ENCODE measurements around the gene ATP2B3. TPM values are rescaled to one million over a fixed set of nuclear protein-coding genes. Genes with fewer than 3 reads are reported as not detected.

ATP2B3 gene
- polyA plus RNA-seq, 1 donor from 2014 or later: 5.3 TPM

GRCh38 chrX:153495362-153495751 lies 22.1 kb upstream of the ATP2B3 start:
- Histone ChIP-seq H3K9me3 (ENCODE audit: low read length) (no peaks in the 10 kb centered on the region), H3F3A (ENCODE audit: insufficient read depth, low read length, poor library complexity, severe bottlenecking) (no peaks in the 10 kb centered on the region), H3K4me2 (ENCODE audit: low read length) (no peak overlapping the region), H3K27me3 (ENCODE audit: insufficient read depth, low read depth, low read length) (no peaks in the 10 kb centered on the region), H3K9me2 (ENCODE audit: insufficient read depth, low read length) (no peaks in the 10 kb centered on the region), H2AFZ (ENCODE audit: low read depth, low read length) (no peak overlapping the region), H4K20me1 (ENCODE audit: insufficient read depth) (no peaks in the 10 kb centered on the region), H3K36me3 (ENCODE audit: insufficient read depth, low read length) (no peaks in the 10 kb centered on the region), H3K27ac (ENCODE audit: low read length) (no peak overlapping the region), H3K4me3 (ENCODE audit: low read length) (no peak overlapping the region), H3K9ac (ENCODE audit: low read length) (no peak overlapping the region), H3K79me2 (replicated peaks; ENCODE audit: insufficient read depth, low read length) (no peaks in the 10 kb centered on the region)
- TF ChIP-seq EZH2 (IDR thresholded peaks at IDR 0.05; ENCODE audit: borderline replicate concordance, insufficient read depth, low read length, poor library complexity, severe bottlenecking): no peak
- no peak for TF ChIP-seq MXI1 (conservative IDR thresholded peaks at IDR 0.05; ENCODE audit: poor library complexity, severe bottlenecking)
- TF ChIP-seq POLR2AphosphoS5 (IDR thresholded peaks at IDR 0.05): no peak
- no peak for TF ChIP-seq EP300 (conservative IDR thresholded peaks at IDR 0.05; ENCODE audit: poor library complexity, severe bottlenecking)

GRCh38 chrX:153495903-153496589 lies 21.4 kb upstream of the ATP2B3 start:
- Histone ChIP-seq H3K27ac (ENCODE audit: low read length) (no peak overlapping the region), H3K9ac (ENCODE audit: low read length) (no peak overlapping the region), H3K4me3 (ENCODE audit: low read length) (no peak overlapping the region)

GRCh38 chrX:153496590-153496959 lies 20.9 kb upstream of the ATP2B3 start:
- H3K36me3 ChIP-seq (ENCODE audit: insufficient read depth, low read length): no peaks in the 10 kb centered on the region
- H3K9me3 ChIP-seq (ENCODE audit: low read length): no peaks in the 10 kb centered on the region
- no peak overlapping the region for H3K27ac ChIP-seq (ENCODE audit: low read length)
- H4K20me1 ChIP-seq (ENCODE audit: insufficient read depth): no peaks in the 10 kb centered on the region
- no peaks in the 10 kb centered on the region for H3K9me2 ChIP-seq (ENCODE audit: insufficient read depth, low read length)
- H3K9ac ChIP-seq (ENCODE audit: low read length): no peak overlapping the region
- no peak overlapping the region for H2AFZ ChIP-seq (ENCODE audit: low read depth, low read length)
- H3K27me3 ChIP-seq (ENCODE audit: insufficient read depth, low read depth, low read length): no peaks in the 10 kb centered on the region
- peak; percentile 28 for TF ChIP-seq POLR2AphosphoS5 (IDR thresholded peaks at IDR 0.05)
- no peak for TF ChIP-seq REST (IDR thresholded peaks at IDR 0.05; ENCODE audit: borderline replicate concordance)
- no peaks in the 10 kb centered on the region for H3F3A ChIP-seq (ENCODE audit: insufficient read depth, low read length, poor library complexity, severe bottlenecking)
- no peaks in the 10 kb centered on the region for H3K79me2 ChIP-seq (replicated peaks; ENCODE audit: insufficient read depth, low read length)
- no peak overlapping the region for H3K4me3 ChIP-seq (ENCODE audit: low read length)
- no peak overlapping the region for H3K4me2 ChIP-seq (ENCODE audit: low read length)

More at GRCh38 chrX:153495903-153496589, 21.4 kb upstream of the ATP2B3 start:
- Histone ChIP-seq H3K9me3 (ENCODE audit: low read length) (no peaks in the 10 kb centered on the region), H3K79me2 (replicated peaks; ENCODE audit: insufficient read depth, low read length) (no peaks in the 10 kb centered on the region), H3F3A (ENCODE audit: insufficient read depth, low read length, poor library complexity, severe bottlenecking) (no peaks in the 10 kb centered on the region), H3K36me3 (ENCODE audit: insufficient read depth, low read length) (no peaks in the 10 kb centered on the region), H3K9me2 (ENCODE audit: insufficient read depth, low read length) (no peaks in the 10 kb centered on the region), H3K4me2 (ENCODE audit: low read length) (no peak overlapping the region), H4K20me1 (ENCODE audit: insufficient read depth) (no peaks in the 10 kb centered on the region), H2AFZ (ENCODE audit: low read depth, low read length) (no peak overlapping the region), H3K27me3 (ENCODE audit: insufficient read depth, low read depth, low read length) (no peaks in the 10 kb centered on the region)
- TF ChIP-seq SMC3 (conservative IDR thresholded peaks at IDR 0.05; ENCODE audit: poor library complexity) (no peak), MXI1 (conservative IDR thresholded peaks at IDR 0.05; ENCODE audit: poor library complexity, severe bottlenecking) (no peak), EZH2 (IDR thresholded peaks at IDR 0.05; ENCODE audit: borderline replicate concordance, insufficient read depth, low read length, poor library complexity, severe bottlenecking) (no peak), EP300 (conservative IDR thresholded peaks at IDR 0.05; ENCODE audit: poor library complexity, severe bottlenecking) (no peak), TAF1 (IDR thresholded peaks at IDR 0.05; ENCODE audit: low read depth) (no peak), RAD21 (conservative IDR thresholded peaks at IDR 0.05) (no peak), POLR2AphosphoS5 (IDR thresholded peaks at IDR 0.05) (no peak)

Measured in neural cell (in vitro differentiated cells).